ENCODE data around the gene PIP5KL1.

PIP5KL1 gene

GRCh38 chr9:127917603-127918002 is 13.0 kb downstream of the PIP5KL1 start:
- in situ Hi-C loops (cut with MboI; ENCODE audit: low sequenced_read_pairs), result loop anchor here (10.0 to 25.0 kb wide), 2 partner anchors 323 to 705 kb away; no protein-coding TSS in a partner anchor

- in situ Hi-C loops (cut with MboI; ENCODE audit: low sequenced_read_pairs), result loop anchor here (10.0 to 25.0 kb wide), 2 partner anchors 322 to 705 kb away; no protein-coding TSS in a partner anchor
These were observed 13.6 kb downstream of the PIP5KL1 start, which contains the start of gene ST6GALNAC4 for GRCh38 chr9:127916720-127917581. ST6GALNAC4 (minus strand) TSS chr9:127917041; CDS start chr9:127916419, 622 bp downstream.

GRCh38 chr9:127915801-127916719 is 14.5 kb downstream of the PIP5KL1 start:
- in situ Hi-C loops (cut with MboI; ENCODE audit: low sequenced_read_pairs), result loop anchor here (10.0 to 25.0 kb wide), 2 partner anchors 321 to 704 kb away; no protein-coding TSS in a partner anchor

GRCh38 chr9:127915325-127915752 is 15.2 kb downstream of the PIP5KL1 start:
- in situ Hi-C loops (cut with MboI; ENCODE audit: low sequenced_read_pairs), result loop anchor here (10.0 to 25.0 kb wide), 2 partner anchors 321 to 703 kb away; no protein-coding TSS in a partner anchor

- in situ Hi-C loops (cut with MboI; ENCODE audit: low sequenced_read_pairs), result loop anchor here (10.0 to 25.0 kb wide), 2 partner anchors 319 to 701 kb away; no protein-coding TSS in a partner anchor
These were observed 16.9 kb downstream of the PIP5KL1 start for GRCh38 chr9:127913682-127914081.

GRCh38 chr9:127912882-127913281 is 17.7 kb downstream of the PIP5KL1 start:
- in situ Hi-C loops (cut with MboI; ENCODE audit: low sequenced_read_pairs), result loop anchor here (10.0 to 25.0 kb wide), 2 partner anchors 318 to 701 kb away; no protein-coding TSS in a partner anchor

GRCh38 chr9:127912296-127912695 is 18.3 kb downstream of the PIP5KL1 start:
- in situ Hi-C loops (cut with MboI; ENCODE audit: low sequenced_read_pairs), result loop anchor here (10.0 to 25.0 kb wide), 2 partner anchors 317 to 700 kb away; no protein-coding TSS in a partner anchor

- in situ Hi-C loops (cut with MboI; ENCODE audit: low sequenced_read_pairs), result loop anchor here (10.0 to 25.0 kb wide), 2 partner anchors 316 to 698 kb away; no protein-coding TSS in a partner anchor
These were observed 19.9 kb downstream of the PIP5KL1 start for GRCh38 chr9:127910613-127911205.

GRCh38 chr9:127909839-127910273 is 20.7 kb downstream of the PIP5KL1 start:
- in situ Hi-C loops (cut with MboI; ENCODE audit: low sequenced_read_pairs), result loop anchor here (10.0 to 25.0 kb wide), 2 partner anchors 315 to 698 kb away; no protein-coding TSS in a partner anchor

GRCh38 chr9:127908660-127908926 is 22.0 kb downstream of the PIP5KL1 start:
- in situ Hi-C loops (cut with MboI; ENCODE audit: low sequenced_read_pairs), result loop anchor here (25.0 kb wide), 1 partner anchor 696 kb away; no protein-coding TSS in a partner anchor

GRCh38 chr9:127907867-127908659 is 22.5 kb downstream of the PIP5KL1 start:
- in situ Hi-C loops (cut with MboI; ENCODE audit: low sequenced_read_pairs), result loop anchor here (25.0 kb wide), 1 partner anchor 696 kb away; no protein-coding TSS in a partner anchor

- in situ Hi-C loops (cut with MboI; ENCODE audit: low sequenced_read_pairs), result loop anchor here (25.0 kb wide), 1 partner anchor 693 kb away; no protein-coding TSS in a partner anchor
These were observed 24.8 kb downstream of the PIP5KL1 start for GRCh38 chr9:127905788-127906191.

- in situ Hi-C loops (cut with MboI; ENCODE audit: low sequenced_read_pairs), result loop anchor here (25.0 kb wide), 1 partner anchor 693 kb away; no protein-coding TSS in a partner anchor
These were observed 25.4 kb downstream of the PIP5KL1 start for GRCh38 chr9:127905004-127905728.

GRCh38 chr9:127904561-127905003 is 26.0 kb downstream of the PIP5KL1 start:
- in situ Hi-C loops (cut with MboI; ENCODE audit: low sequenced_read_pairs), result loop anchor here (25.0 kb wide), 1 partner anchor 692 kb away; no protein-coding TSS in a partner anchor

GRCh38 chr9:127903557-127904475 is 26.8 kb downstream of the PIP5KL1 start:
- in situ Hi-C loops (cut with MboI; ENCODE audit: low sequenced_read_pairs), result loop anchor here (25.0 kb wide), 1 partner anchor 692 kb away; no protein-coding TSS in a partner anchor

GRCh38 chr9:127899128-127899943 is 31.2 kb downstream of the PIP5KL1 start, which contains the start of gene ST6GALNAC6:
ST6GALNAC6 (minus strand) TSS chr9:127899603; CDS start chr9:127897981, 1,622 bp downstream.
- in situ Hi-C loops (cut with MboI; ENCODE audit: low sequenced_read_pairs), result no loop called here
